Measurements from ENCODE around the gene ZBTB9.

Gene ZBTB9

DNA sequence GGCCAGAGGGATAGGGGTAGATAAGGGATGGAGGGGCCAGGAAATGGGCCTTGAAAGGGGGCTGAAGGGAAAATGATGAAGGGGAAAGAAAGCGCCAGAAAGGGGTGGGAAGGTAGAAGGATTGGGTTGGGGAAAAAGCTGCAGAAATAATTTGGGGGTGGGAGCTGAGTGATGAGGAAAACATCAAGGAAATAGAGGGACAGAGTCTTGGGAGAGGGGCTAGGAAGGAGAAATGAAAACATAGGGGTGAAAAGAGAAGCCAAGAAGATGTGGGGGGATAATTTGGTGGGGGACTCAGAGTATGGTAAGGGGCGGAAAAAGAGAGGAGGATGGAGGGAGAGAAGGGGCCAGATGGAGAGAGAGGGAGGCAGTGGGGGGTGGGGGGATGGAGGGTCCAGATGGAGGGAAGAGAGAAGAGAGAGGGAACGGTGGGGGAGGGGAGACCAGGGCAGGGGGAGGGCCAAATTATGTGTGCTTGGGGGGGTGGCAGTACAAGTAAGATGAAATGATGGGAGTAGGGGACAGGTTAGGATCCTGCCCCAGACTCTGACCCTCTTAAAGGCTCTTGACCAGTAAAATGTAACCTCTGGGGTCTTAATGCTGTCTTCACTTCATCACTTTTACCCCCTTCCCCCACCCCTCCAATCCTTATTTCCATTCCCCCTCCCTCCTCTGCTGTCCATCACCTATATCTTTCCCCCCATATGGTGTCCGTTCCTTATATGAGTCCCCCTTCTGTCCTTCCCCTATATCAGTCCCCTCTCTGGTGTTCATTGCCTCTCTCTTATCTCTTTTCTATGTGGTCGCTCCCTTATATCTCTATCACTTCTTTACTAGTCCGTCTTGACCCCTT, 33.7 kb upstream of the ZBTB9 start:
- Histone ChIP-seq H3K4me3 (ENCODE audit: low read length in 2 of 2) (peak overlapping the region in 1 of 2 donors; percentile 55), H3K27ac (ENCODE audit: low read length) (peak overlapping the region; percentile 66), H3K36me3 (ENCODE audit: control insufficient read depth in 2 of 2, insufficient read depth in 2 of 2, low read length in 2 of 2) (peaks cover under 1 to 8% of the 10 kb centered on the region in 2 donors), H3K27me3 (ENCODE audit: control insufficient read depth in 1 of 2, insufficient read depth in 2 of 2, low read length in 2 of 2) (no peaks in the 10 kb centered on the region), H3K9ac (ENCODE audit: low read length in 2 of 2) (peak overlapping the region; percentile 54 to 60), H3K4me1 (ENCODE audit: control insufficient read depth, insufficient read depth, low read length) (peaks cover 63% of the 10 kb centered on the region), H3K9me3 (ENCODE audit: control insufficient read depth in 2 of 2, low read length in 2 of 2) (no peaks in the 10 kb centered on the region)

DNA sequence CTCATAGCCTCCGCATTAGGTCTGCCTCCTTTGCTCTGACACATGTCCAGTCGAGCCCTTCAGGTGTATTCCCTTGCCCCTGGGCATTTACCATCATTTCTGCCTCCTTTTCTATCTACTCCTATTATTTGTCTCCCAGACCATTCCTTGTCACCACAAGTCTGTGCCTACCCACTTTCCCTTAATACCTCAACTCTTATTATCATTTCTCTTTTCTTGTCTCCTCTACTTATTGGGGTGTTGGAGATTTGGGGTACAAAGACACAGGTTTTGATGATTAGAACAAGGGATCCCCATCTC, 33.1 kb upstream of the ZBTB9 start:
- Histone ChIP-seq H3K27ac (ENCODE audit: low read length) (peak overlapping the region; percentile 66), H3K4me1 (ENCODE audit: control insufficient read depth, insufficient read depth, low read length) (peaks cover 57% of the 10 kb centered on the region), H3K36me3 (ENCODE audit: control insufficient read depth in 2 of 2, insufficient read depth in 2 of 2, low read length in 2 of 2) (peaks cover 0 to 2% of the 10 kb centered on the region in 2 donors), H3K9ac (ENCODE audit: low read length in 2 of 2) (no peak overlapping the region), H3K9me3 (ENCODE audit: control insufficient read depth in 2 of 2, low read length in 2 of 2) (no peaks in the 10 kb centered on the region), H3K27me3 (ENCODE audit: control insufficient read depth in 1 of 2, insufficient read depth in 2 of 2, low read length in 2 of 2) (no peaks in the 10 kb centered on the region), H3K4me3 (ENCODE audit: low read length in 2 of 2) (no peak overlapping the region)

DNA sequence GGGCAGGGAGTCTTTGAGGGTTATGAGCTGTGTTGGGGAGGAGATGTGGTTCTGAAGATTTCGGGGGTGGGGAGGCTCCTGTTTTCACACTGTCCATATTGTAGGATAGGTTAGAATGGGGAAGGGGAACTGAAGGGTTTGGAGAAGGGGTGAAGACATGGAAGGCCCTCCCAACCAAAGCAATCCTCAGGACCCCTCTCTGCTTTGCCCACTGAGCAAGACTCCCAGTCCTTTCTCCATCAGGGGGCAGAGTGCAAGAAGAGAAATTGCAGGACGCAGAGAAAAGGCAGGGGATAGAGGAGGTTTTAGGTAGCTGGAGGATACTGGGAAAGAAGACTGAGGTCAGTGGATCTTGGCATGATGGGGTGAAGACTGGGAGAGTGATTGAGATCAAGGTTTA, 30.6 kb upstream of the ZBTB9 start:
- H3K27ac ChIP-seq (ENCODE audit: low read length), result peak overlapping the region; percentile 96
- no peaks in the 10 kb centered on the region for H3K36me3 ChIP-seq (ENCODE audit: control insufficient read depth in 2 of 2, insufficient read depth in 2 of 2, low read length in 2 of 2)
- peak overlapping the region; percentile 6 to 36 for H3K9ac ChIP-seq (ENCODE audit: low read length in 2 of 2)
- no peaks in the 10 kb centered on the region for H3K27me3 ChIP-seq (ENCODE audit: control insufficient read depth in 1 of 2, insufficient read depth in 2 of 2, low read length in 2 of 2)
- peaks cover 55% of the 10 kb centered on the region for H3K4me1 ChIP-seq (ENCODE audit: control insufficient read depth, insufficient read depth, low read length)
- H3K4me3 ChIP-seq (ENCODE audit: low read length in 2 of 2), result no peak overlapping the region
- H3K9me3 ChIP-seq (ENCODE audit: control insufficient read depth in 2 of 2, low read length in 2 of 2), result no peaks in the 10 kb centered on the region

DNA sequence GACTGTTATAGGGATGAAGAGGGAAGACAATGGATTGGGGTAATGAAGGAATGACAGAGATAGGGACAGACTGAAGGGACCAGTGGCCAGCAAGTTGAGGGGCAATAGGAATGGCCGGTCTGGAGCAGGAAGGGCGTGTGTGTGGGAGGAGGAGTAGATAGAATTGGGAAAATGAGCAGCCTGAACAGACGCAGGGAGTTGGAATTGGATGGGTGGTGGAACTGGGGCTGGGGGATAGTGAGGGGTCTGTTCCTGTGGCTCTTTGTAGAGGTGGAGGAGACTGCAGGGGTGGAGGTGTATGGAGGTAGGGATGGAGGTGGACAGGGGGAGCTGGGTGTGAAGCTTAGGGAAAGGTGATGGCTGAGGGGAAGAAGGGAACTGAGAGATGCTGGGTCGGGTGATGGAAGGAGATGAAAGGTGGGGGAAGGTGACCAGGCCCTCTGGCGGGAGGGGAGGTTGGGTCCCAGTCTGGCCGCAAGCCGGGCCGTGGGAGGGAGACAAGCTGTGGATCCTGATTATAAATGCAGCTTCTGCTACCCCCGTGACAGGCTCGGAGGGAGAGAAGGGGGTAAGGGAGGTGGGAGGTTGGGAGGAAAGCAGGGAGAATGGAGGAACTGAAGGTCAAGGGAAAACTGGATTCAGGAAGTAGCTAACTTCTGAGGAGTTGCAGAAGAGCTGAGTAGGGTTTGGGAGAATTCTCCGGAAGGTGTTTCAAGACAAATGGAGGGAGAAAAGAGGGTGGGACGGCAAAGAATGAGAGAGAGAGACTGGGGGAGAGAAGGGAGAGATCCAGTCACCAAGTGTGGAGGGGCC, 29.3 kb upstream of the ZBTB9 start:
- peak overlapping the region; percentile 61 to 78 for H3K4me3 ChIP-seq (ENCODE audit: low read length in 2 of 2)

DNA sequence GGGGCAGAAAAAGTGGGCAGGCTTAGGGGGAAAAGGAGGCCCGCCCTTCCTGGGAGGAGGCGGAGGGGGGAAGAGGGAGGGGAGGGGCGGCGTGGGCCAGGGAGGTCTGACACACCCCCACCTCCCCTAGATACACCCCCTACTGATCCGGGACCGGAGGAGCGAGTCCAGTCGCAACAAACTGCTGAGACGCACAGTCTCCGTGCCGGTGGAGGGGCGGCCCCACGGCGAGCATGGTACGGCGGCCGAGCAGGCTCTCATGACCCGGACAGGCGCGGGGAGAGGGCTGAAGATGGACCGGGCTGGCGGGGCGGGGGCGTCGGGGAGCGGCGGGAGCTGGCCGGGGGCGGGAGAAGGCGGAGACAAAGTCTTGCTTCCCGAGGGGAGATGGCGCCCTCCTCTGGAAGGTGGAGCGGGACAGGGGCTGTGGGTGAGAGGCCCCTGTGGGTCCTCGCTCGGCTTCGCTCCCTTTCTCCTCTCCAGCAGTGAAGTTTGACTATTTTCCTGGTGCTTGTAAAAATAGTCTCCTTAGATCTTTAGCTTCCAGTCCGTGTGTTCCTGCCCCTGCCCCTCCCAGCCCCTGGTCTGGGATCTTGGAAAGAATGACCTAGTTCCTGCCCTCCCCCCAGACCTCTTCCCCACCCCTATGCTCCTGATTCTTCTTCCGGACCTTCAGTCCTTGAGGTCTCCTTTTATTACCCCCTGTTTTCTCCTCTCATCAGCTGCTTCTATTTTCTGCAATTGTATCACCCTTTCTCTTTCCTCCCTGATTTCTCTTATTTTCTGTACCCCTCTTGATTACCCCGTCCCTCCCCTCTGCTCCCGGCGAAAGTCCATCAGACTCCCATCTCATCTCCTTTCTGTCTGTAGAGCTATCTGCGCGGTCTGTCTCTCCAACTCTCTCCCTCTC, 28.5 kb upstream of the ZBTB9 start:
- Histone ChIP-seq H3K36me3 (ENCODE audit: control insufficient read depth in 2 of 2, insufficient read depth in 2 of 2, low read length in 2 of 2) (no peaks in the 10 kb centered on the region), H3K27ac (ENCODE audit: low read length) (peak overlapping the region; percentile 96), H3K9ac (ENCODE audit: low read length in 2 of 2) (peak overlapping the region; percentile 74 to 96), H3K4me1 (ENCODE audit: control insufficient read depth, insufficient read depth, low read length) (peaks cover 55% of the 10 kb centered on the region), H3K4me3 (ENCODE audit: low read length in 2 of 2) (peak overlapping the region; percentile 61 to 78), H3K9me3 (ENCODE audit: control insufficient read depth in 2 of 2, low read length in 2 of 2) (no peaks in the 10 kb centered on the region), H3K27me3 (ENCODE audit: control insufficient read depth in 1 of 2, insufficient read depth in 2 of 2, low read length in 2 of 2) (no peaks in the 10 kb centered on the region)

More for the DNA sequence above, 29.3 kb upstream of the ZBTB9 start:
- Histone ChIP-seq H3K4me1 (ENCODE audit: control insufficient read depth, insufficient read depth, low read length) (peaks cover 52% of the 10 kb centered on the region), H3K9me3 (ENCODE audit: control insufficient read depth in 2 of 2, low read length in 2 of 2) (no peaks in the 10 kb centered on the region), H3K27ac (ENCODE audit: low read length) (peak overlapping the region; percentile 96), H3K36me3 (ENCODE audit: control insufficient read depth in 2 of 2, insufficient read depth in 2 of 2, low read length in 2 of 2) (no peaks in the 10 kb centered on the region), H3K9ac (ENCODE audit: low read length in 2 of 2) (peak overlapping the region; percentile 74 to 96), H3K27me3 (ENCODE audit: control insufficient read depth in 1 of 2, insufficient read depth in 2 of 2, low read length in 2 of 2) (no peaks in the 10 kb centered on the region)

DNA sequence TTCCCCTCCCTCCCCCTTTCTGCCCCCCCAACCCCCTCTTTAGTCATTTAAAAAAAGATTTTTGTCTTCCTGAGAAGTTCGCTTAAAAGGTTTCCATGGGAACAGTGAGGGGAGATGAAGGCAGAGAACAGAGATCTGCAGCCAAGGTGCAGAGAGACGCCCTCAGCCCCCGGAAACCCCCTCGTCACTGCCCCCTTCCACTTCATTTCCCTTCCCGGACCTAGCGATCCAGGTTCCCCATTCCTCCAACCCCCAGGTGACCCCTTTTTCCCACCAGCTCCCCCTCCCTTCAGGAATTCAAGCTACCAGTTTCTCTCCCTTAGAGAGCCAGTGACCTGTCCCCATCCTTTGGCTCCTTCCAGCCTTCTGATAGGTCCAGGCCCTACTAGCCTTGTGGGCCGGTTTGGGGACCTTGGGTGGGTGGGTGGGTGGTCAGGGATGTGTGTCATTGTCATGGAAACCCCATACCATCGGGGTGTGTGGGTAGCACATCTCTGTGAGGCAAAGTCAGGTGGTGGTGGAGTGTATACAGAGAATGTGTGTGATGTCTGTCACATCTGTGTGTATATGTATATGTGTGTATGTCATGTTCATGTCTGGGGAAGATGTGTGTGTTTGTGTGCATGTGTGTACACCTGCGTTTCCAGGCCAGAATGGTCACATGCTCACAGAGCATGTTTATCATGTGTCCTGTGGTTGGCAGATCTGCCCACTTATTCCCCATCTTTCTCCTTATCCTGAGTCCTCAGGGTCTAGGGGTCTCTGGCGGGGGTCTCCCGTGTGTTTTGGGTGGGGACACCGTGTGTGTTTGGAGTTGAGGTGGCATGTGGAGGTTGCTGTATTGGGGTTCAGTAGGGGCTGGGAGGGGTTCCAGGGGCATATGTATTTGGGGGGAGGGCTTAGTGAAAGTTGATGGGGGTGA, 27.5 kb upstream of the ZBTB9 start:
- H3K9ac ChIP-seq (ENCODE audit: low read length in 2 of 2), result peak overlapping the region; percentile 66 to 70
- peak overlapping the region; percentile 81 to 82 for H3K4me3 ChIP-seq (ENCODE audit: low read length in 2 of 2)
- H3K4me1 ChIP-seq (ENCODE audit: control insufficient read depth, insufficient read depth, low read length), result peaks cover 62% of the 10 kb centered on the region

DNA sequence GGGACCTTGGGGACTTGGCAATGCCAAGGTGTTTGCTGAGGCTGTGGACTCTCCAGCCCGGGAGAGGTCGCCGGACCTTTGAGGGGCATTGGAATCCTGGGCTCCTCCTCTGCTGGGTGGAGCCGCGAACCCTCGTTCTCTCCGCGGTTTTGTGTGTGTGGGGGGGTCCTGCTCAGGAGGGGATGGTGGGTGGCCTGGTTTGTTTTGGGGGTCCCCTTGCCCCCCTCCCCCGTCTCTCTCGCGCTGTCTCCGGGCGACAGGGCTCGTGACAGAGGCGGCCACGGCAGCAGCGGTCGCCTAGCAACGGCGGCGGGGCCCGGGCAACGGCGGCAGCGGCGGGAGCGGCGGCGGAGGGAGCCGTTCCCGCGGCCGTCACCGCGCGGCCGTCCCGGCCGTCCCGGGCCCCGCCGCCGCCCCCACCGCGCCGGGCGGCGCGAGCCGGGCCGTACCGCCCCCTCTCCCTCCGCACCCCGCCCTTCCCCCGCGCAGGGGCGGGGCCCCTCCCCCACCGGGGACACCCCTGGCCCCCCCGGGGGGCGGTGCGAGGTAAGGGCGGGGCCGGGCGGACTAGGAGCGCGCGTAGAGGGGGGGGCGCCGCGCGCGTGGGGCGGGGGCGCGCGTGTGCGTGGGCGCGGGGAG, 26.7 kb upstream of the ZBTB9 start:
- Histone ChIP-seq H3K4me1 (ENCODE audit: control insufficient read depth, insufficient read depth, low read length) (peaks cover 71% of the 10 kb centered on the region), H3K9me3 (ENCODE audit: control insufficient read depth in 2 of 2, low read length in 2 of 2) (no peaks in the 10 kb centered on the region), H3K27ac (ENCODE audit: low read length) (peak overlapping the region; percentile 75), H3K36me3 (ENCODE audit: control insufficient read depth in 2 of 2, insufficient read depth in 2 of 2, low read length in 2 of 2) (no peaks in the 10 kb centered on the region), H3K4me3 (ENCODE audit: low read length in 2 of 2) (peak overlapping the region; percentile 81 to 82), H3K27me3 (ENCODE audit: control insufficient read depth in 1 of 2, insufficient read depth in 2 of 2, low read length in 2 of 2) (no peaks in the 10 kb centered on the region), H3K9ac (ENCODE audit: low read length in 2 of 2) (peak overlapping the region; percentile 66 to 70)

More for the DNA sequence above, 27.5 kb upstream of the ZBTB9 start:
- Histone ChIP-seq H3K27me3 (ENCODE audit: control insufficient read depth in 1 of 2, insufficient read depth in 2 of 2, low read length in 2 of 2) (no peaks in the 10 kb centered on the region), H3K27ac (ENCODE audit: low read length) (peak overlapping the region; percentile 96), H3K9me3 (ENCODE audit: control insufficient read depth in 2 of 2, low read length in 2 of 2) (no peaks in the 10 kb centered on the region), H3K36me3 (ENCODE audit: control insufficient read depth in 2 of 2, insufficient read depth in 2 of 2, low read length in 2 of 2) (no peaks in the 10 kb centered on the region)

DNA sequence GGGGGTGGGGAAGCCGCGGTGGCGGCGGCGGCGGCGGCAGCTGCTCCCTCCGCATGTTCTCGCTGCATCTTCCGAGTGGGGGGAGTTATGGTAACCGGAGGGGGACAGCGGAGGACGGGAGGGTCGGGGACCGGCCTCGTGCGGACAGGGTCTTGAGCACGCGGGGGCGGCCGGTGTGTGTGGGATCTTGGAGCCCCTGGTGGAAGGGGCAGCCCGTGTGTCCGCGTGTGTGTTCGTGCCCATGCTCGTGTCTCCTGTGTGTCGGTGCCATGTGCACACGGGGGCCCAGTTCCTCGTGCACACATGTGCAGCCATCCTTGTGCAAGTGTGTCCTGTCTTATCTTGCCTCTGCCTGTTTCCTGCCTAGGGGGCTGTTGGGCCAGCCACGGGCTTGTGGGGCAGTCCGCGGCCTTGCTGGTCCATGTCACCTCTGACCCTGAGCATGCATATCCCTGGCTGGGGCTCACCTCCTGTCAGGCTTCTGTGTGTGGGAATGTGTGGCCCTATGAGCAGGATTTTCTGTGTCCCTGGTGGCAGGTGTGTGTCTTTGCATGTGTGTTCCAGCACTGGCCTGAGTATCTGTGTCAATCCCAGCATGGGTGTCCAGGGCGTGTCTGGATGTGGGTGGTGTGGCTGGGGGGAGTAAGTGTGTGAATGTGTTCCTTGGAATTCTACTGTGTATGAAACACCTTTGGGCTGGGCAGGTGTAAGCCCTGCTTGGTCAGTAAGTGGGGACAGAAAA, 26.0 kb upstream of the ZBTB9 start:
- peak overlapping the region in 1 of 2 donors; percentile 39 for H3K9ac ChIP-seq (ENCODE audit: low read length in 2 of 2)
- peak overlapping the region; percentile 77 for H3K27ac ChIP-seq (ENCODE audit: low read length)
- peak overlapping the region; percentile 54 to 82 for H3K4me3 ChIP-seq (ENCODE audit: low read length in 2 of 2)
- H3K27me3 ChIP-seq (ENCODE audit: control insufficient read depth in 1 of 2, insufficient read depth in 2 of 2, low read length in 2 of 2), result no peaks in the 10 kb centered on the region
- H3K9me3 ChIP-seq (ENCODE audit: control insufficient read depth in 2 of 2, low read length in 2 of 2), result no peaks in the 10 kb centered on the region
- no peaks in the 10 kb centered on the region for H3K36me3 ChIP-seq (ENCODE audit: control insufficient read depth in 2 of 2, insufficient read depth in 2 of 2, low read length in 2 of 2)
- peaks cover 75% of the 10 kb centered on the region for H3K4me1 ChIP-seq (ENCODE audit: control insufficient read depth, insufficient read depth, low read length)
